Bronchial epithelial cell (primary cell): ENCODE results near the gene PIEZO2. TPM values are rescaled to one million over a fixed set of nuclear protein-coding genes. Genes with fewer than 3 reads are reported as not detected.

Source experiments
- DNase-seq: peaks from one replicate; pipeline ENCODE4 v3.0.0-alpha.2; 2010; ENCODE audit warnings: low read depth
- FAIRE-seq: peaks from 2 replicates; lab custom pipeline; 2011; peaks lifted over from hg19 to GRCh38; lab: Jason Lieb, UNC
- H3K27me3 ChIP-seq: 2 replicates; pipeline ENCODE4 v1.5.1; 2011; ENCODE audit warnings: low read length; ENCODE audit not compliant: control insufficient read depth, insufficient read depth
- H3K36me3 ChIP-seq: 2 replicates; pipeline ENCODE4 v1.5.1; 2011; ENCODE audit warnings: low read length; ENCODE audit not compliant: control insufficient read depth, insufficient read depth
- H3K4me3 ChIP-seq: 2 replicates; pipeline ENCODE4 v1.5.1; 2011; ENCODE audit warnings: mild to moderate bottlenecking, low read depth, low read length, control low read depth
- total RNA-seq: library from RNA; depleted of rRNA; stranded (reverse); fragments of >200 nt; gene quantifications from 2 replicates; pipeline ENCODE4 v1.2.1, GENCODE V29; 2014
- TF ChIP-seq, protein P1 (sequence below): IDR thresholded peaks from 2 replicates; pipeline ENCODE4 v1.5.1; 2011; ENCODE audit warnings: mild to moderate bottlenecking, moderate library complexity, low read length, control low read depth, inconsistent platforms; ENCODE audit not compliant: insufficient read depth, severe bottlenecking

The PIEZO2 gene
- total RNA-seq, 1 donor from 2014 or later: 1.3 TPM

DNA sequence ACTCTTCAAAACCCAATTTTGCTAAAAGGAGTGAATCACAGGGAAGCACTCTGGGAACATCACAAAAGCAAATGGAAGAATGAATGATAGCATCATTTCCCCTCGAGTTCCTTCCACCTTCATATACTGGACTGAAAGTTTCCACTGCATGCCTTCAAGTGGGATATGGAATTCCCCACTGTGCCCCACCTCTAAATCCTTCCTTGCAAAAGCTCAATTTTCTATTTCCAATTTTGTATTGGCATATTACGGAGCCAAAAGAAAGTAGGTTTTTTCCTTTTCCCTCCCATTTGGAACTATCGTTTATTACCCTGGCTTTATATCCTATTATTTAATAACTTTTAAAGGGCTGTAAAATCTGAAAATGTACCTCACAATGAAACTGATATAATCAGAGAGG, 149.3 kb downstream of the PIEZO2 start:
- Histone ChIP-seq H3K36me3 (no peaks in the 10 kb centered on the region), H3K4me3 (no peak overlapping the region), H3K27me3 (no peaks in the 10 kb centered on the region)
- DNase-seq (no peak), FAIRE-seq (no peak)
- TF ChIP-seq, protein P1, sequence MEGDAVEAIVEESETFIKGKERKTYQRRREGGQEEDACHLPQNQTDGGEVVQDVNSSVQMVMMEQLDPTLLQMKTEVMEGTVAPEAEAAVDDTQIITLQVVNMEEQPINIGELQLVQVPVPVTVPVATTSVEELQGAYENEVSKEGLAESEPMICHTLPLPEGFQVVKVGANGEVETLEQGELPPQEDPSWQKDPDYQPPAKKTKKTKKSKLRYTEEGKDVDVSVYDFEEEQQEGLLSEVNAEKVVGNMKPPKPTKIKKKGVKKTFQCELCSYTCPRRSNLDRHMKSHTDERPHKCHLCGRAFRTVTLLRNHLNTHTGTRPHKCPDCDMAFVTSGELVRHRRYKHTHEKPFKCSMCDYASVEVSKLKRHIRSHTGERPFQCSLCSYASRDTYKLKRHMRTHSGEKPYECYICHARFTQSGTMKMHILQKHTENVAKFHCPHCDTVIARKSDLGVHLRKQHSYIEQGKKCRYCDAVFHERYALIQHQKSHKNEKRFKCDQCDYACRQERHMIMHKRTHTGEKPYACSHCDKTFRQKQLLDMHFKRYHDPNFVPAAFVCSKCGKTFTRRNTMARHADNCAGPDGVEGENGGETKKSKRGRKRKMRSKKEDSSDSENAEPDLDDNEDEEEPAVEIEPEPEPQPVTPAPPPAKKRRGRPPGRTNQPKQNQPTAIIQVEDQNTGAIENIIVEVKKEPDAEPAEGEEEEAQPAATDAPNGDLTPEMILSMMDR: no peak

DNA sequence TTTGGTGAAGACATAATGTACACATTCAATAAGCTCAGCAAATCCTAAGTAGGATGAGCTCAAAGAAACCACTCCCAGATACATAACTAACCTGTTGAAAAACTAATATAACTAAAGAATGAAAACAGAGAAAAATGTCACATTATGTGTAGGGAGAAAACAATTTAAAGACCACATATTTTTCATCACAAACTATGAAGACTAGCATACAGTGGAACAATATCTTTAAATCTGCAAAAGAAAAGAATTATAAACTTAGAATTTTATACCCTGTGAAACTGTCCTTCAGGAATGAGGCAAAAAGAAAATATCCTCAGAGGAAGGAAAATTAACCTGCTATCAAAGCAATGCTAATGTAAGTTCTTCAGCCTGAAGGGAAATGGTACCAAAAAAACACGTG, 151.5 kb downstream of the PIEZO2 start:
- no peak for FAIRE-seq
- DNase-seq: no peak
- TF ChIP-seq, protein P1: no peak
- Histone ChIP-seq H3K27me3 (no peaks in the 10 kb centered on the region), H3K36me3 (no peaks in the 10 kb centered on the region), H3K4me3 (no peak overlapping the region)

DNA sequence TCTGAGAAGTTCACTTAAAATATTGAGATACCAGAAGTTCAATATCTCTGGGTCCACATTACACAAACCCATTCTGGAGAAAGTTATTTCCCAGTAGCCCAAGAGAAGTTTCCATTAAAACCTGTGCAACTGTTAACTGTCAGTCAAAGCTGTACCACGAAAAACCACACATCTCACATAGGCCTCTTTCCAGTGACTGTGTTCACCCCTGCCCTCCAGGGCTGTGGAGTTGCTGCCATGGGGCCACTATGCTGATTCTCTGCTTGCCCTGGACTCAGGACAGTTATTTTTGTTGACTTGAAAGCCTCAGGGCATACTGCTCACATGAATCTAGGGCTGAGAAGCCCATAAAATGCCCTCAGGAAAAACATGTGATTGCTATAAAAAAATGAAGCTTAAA, 153.8 kb downstream of the PIEZO2 start:
- TF ChIP-seq, protein P1: no peak
- no peak for FAIRE-seq

DNA sequence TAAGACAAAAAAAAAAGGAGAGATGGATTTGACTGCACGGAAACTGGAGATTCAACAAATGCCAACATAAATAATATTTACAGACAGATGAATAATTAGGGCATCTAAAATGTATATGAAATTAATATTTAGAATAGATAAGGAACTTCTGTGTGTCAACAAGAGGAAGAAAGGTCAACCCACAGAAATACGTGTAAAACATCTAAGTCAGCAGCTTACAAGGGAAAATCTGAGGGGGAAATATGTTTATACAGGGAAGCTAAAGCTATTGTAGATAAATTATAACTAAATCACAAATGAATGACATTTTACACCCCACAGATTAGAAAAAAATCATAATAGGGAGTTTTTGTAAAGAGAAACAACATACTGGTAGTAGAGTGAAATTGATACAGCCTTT, 159.9 kb downstream of the PIEZO2 start:
- no peak for FAIRE-seq
- Histone ChIP-seq H3K36me3 (no peaks in the 10 kb centered on the region), H3K4me3 (no peak overlapping the region), H3K27me3 (no peaks in the 10 kb centered on the region)
- DNase-seq: no peak
- TF ChIP-seq, protein P1: no peak

More for the DNA sequence above, 153.8 kb downstream of the PIEZO2 start:
- Histone ChIP-seq H3K4me3 (no peak overlapping the region), H3K27me3 (no peaks in the 10 kb centered on the region), H3K36me3 (no peaks in the 10 kb centered on the region)
- no peak for DNase-seq

DNA sequence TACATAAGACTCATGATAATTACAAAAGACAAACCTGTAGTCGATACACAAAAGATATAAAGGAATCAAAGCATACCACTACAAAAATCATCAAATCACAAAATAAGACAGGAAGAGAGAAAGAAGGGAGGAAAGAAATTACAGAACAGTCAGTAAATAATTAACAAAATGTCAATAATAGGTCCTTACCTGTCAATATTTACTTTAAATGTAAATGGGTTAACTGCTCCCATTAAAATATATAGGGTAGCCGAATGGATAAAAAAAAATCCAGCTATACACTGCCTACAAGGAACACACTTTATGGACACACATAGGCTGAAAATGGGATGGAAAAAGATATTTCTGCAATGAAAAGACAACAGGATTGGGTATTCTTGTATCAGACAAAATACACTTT, 163.7 kb downstream of the PIEZO2 start:
- H3K36me3 ChIP-seq: no peaks in the 10 kb centered on the region
- no peak for FAIRE-seq
- no peak for DNase-seq
- TF ChIP-seq, protein P1: no peak
- no peaks in the 10 kb centered on the region for H3K27me3 ChIP-seq
- no peak overlapping the region for H3K4me3 ChIP-seq

DNA sequence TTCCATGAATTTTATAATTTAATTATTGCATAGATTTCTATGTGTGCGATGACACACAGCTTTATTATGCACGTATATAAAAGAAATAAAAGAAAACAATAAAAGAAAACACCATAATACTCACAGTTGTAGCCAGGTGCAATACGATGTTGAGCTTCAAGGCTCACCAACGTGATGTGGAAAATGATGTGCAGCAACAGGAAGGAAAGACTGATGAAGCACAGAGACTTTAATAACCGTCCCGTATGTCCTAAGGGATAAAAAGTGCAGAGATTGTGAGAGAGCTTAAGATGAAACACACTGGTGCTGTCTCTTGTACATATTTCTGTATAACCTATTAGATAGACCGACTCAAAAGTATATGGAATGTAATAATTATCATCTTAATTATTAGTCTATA, 170.0 kb downstream of the PIEZO2 start:
- Histone ChIP-seq H3K36me3 (no peaks in the 10 kb centered on the region), H3K27me3 (no peaks in the 10 kb centered on the region), H3K4me3 (no peak overlapping the region)
- DNase-seq (no peak), FAIRE-seq (no peak)
- TF ChIP-seq, protein P1: no peak
